Stomach (tissue), 9 donors: ENCODE measurements around the gene SORCS2. TPM values are rescaled to one million over a fixed set of nuclear protein-coding genes. Genes with fewer than 3 reads are reported as not detected.
A peak's percentile ranks its signal among the peaks of the same experiment; 100 is the strongest.

Experiments used
- DNase-seq, 2 donors: peaks; one replicate each; pipeline versions ENCODE4 v3.0.0 to v3.0.0-alpha.2; 2013 to 2019
- H3K27ac ChIP-seq, 5 donors: fragments of 200-600 bp in 4 of 5; sonication (generic) in 4 of 5; one replicate each; pipeline ENCODE4 v1.5.1; 2013 to 2019; ENCODE audit warnings: mild to moderate bottlenecking in 1 of 5, moderate library complexity in 1 of 5
- H3K27me3 ChIP-seq, 3 donors: fragments of 200-600 bp; sonication (generic); one replicate each; pipeline ENCODE4 v1.5.1; 2017 to 2019; ENCODE audit warnings: mixed run types in 1 of 3
- H3K36me3 ChIP-seq, 4 donors: fragments of 200-600 bp; sonication (generic); 1 replicate in 3 of 4; 2 replicates in 1 of 4; pipeline ENCODE4 v1.5.1; 2016 to 2019
- H3K4me1 ChIP-seq, 4 donors: fragments of 200-600 bp; sonication (generic); one replicate each; pipeline ENCODE4 v1.5.1; 2016 to 2019
- H3K4me3 ChIP-seq, 4 donors: fragments of 200-600 bp; sonication (generic) in 3 of 4; one replicate each; pipeline ENCODE4 v1.5.1; 2016 to 2019; ENCODE audit warnings: mild to moderate bottlenecking in 1 of 4
- H3K9me3 ChIP-seq, 4 donors: fragments of 200-600 bp; sonication (generic); one replicate each; pipeline ENCODE4 v1.5.1; 2016 to 2019
- CTCF ChIP-seq, 7 experiments: fragments of 450-650 bp in 4 of 7; fragments of 200-600 bp in 3 of 7; sonication (generic) in 3 of 7; IDR thresholded peaks; one replicate each; pipeline ENCODE4 v1.5.1; 2016 to 2019; ENCODE audit warnings: antibody characterized with exemption in 7 of 7, control low read depth in 2 of 7, mild to moderate bottlenecking in 1 of 7
- EP300 ChIP-seq: sonication (generic); formaldehyde crosslinking; IDR thresholded peaks from one replicate; pipeline ENCODE4 v1.6.1; 2017; ENCODE audit warnings: antibody characterized with exemption
- POLR2A ChIP-seq, 4 donors: fragments of 450-650 bp; IDR thresholded peaks; one replicate each; pipeline ENCODE4 v1.6.1; 2016; ENCODE audit warnings: antibody characterized with exemption in 4 of 4, control low read depth in 2 of 4, mild to moderate bottlenecking in 1 of 4, moderate library complexity in 1 of 4
- POLR2AphosphoS5 ChIP-seq, 3 donors: sonication (generic); formaldehyde crosslinking; IDR thresholded peaks; one replicate each; pipeline ENCODE4 v1.6.1; 2016; ENCODE audit warnings: antibody characterized with exemption in 3 of 3
- WGBS, 5 donors: extraction: QIAGEN DNeasy Blood & Tissue Kit in 3 of 5; methylation state at CpG; one replicate each; pipeline versions ENCODE4 v1.1.5 to v1.1.7; 2013 to 2018; 5-methylcytosine and 5-hydroxymethylcytosine counted together
- intact Hi-C: fragments of 100-400 bp; cut with DNase I; formaldehyde crosslinking; loops from one replicate; pipeline ENCODE4 v1.15.1; 2023; ENCODE audit warnings: low total_unique reads
- polyA plus RNA-seq, 3 donors: library from polyadenylated mRNA; stranded (reverse); fragments of 200-250 nt; gene quantifications; one replicate each; pipeline ENCODE4 v1.2.3, GENCODE V29; 2013
- total RNA-seq, 5 donors: library from RNA; depleted of rRNA; stranded (reverse); fragments of >200 nt; gene quantifications; one replicate each; pipeline versions ENCODE4 v1.1.0 to v1.2.3, GENCODE V29; 2014 to 2016
- donor health status: healthy with polysubstance abuse.
- donor health status: Bipolar disorder and iron deficiency.
- donor health status: healthy.

SORCS2 gene
- total and polyA plus RNA-seq, 8 donors, result under 0.01 to 13.0 (median 0.50) TPM; not detected in 1

DNA sequence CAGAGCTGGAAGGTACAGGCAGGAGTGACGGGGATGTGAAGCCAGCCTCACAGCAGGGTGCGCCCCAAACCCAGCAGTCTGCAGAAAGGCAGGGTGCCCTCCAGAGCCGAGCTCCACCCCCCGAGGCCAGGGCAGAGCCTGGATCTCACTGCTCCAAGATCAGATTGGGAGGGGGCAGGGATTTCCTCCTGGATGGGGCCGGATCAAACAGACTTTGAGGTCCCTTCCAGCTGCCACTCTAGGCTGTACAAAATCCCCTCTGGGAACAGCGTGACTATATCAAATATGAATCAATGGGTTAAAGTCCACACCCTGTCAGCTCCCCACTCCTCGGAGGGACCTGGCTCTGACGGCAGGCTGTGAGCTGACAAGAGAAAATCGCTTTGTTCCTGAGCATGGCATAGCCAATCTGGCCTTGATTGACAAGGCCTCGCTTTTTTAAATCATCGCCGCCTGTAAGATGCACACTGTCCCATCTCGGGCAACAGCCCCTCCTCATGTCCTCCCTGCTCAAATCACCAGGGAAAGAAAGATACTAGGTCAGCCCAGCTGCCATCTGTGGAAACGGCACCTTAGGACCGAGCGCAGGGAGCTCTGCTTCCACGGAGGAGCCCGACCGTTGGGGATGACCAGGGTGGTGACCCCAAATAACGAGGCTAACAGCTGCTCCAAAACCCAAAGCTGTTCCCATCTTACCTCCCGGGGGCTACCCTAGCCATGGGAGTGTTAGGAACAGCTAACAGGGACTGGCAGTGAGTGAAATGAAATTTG lies 202.5 kb downstream of the SORCS2 start:
- intact Hi-C loops, result no loop called here
- DNase-seq, result peak; percentile 23 to 44
- no peaks in the 10 kb centered on the region for H3K36me3 ChIP-seq
- H3K9me3 ChIP-seq, result no peaks in the 10 kb centered on the region
- H3K27me3 ChIP-seq, result peaks cover 0 to 65% (median 7%) of the 10 kb centered on the region in 3 donors
- no peak overlapping the region for H3K4me3 ChIP-seq
- TF ChIP-seq CTCF (IDR thresholded peaks at IDR 0.05) (no peak), EP300 (no peak), POLR2A (IDR thresholded peaks at IDR 0.05) (no peak), POLR2AphosphoS5 (IDR thresholded peaks at IDR 0.05) (no peak)
- 50 to 73% (median 54%) methylated on average over 18 to 21 of the region's 21 CpGs for WGBS, 5 donors
- no peak overlapping the region for H3K27ac ChIP-seq
- H3K4me1 ChIP-seq, result peaks cover 0 to 15% (median 7%) of the 10 kb centered on the region in 4 donors

GRCh38 chr4:7395645-7396044 lies 203.3 kb downstream of the SORCS2 start:
- TF ChIP-seq EP300, result no peak
- no peak for TF ChIP-seq POLR2AphosphoS5 (IDR thresholded peaks at IDR 0.05)
- no peak for TF ChIP-seq CTCF (IDR thresholded peaks at IDR 0.05)
- no peak for TF ChIP-seq POLR2A (IDR thresholded peaks at IDR 0.05)
- WGBS, 5 donors, result 67 to 81% (median 78%) methylated on average over 8 of the region's 8 CpGs
- DNase-seq, result peak in 1 of 2 donors; percentile 5
- Histone ChIP-seq H3K36me3 (no peaks in the 10 kb centered on the region), H3K4me3 (no peak overlapping the region), H3K27ac (no peak overlapping the region), H3K27me3 (peaks cover 0 to 65% (median 7%) of the 10 kb centered on the region in 3 donors), H3K4me1 (peaks cover 0 to 15% (median 7%) of the 10 kb centered on the region in 4 donors), H3K9me3 (no peaks in the 10 kb centered on the region)
- intact Hi-C loops, result no loop called here

DNA sequence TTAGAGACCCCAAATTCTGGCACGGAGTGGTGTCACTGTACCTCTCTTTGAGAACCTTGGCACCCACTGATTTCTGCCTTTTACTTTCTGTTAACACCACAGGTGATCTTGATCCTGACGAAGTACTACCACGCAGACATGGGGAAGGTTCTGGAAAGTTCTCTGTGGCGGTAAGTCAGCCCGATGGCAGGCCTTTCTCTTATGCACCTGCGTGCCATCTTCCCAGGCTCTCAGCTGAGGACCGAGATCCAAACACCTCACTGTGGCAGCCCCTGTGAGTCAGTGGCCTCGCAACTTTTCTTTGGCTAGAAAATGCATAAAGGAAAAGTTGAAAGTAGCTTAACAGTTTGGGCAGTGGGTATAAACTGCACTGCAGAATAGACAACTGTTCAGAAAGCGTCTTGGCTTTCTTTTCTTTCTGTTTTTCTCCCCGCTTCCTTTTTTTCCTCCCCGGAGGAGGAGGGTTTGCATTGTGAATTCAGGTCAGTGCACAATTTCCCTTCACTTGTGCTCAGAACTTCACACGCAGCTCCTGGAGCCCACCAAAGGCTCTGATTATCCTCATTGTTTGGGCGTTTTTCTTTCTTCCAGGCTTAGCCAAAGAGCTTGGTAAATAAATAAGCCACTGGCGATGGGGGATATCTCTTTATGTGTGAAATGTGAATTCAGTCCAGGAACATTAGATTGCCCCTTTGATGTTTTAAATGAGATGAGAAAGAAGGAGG lies 204.0 kb downstream of the SORCS2 start:
- no peak for TF ChIP-seq POLR2AphosphoS5 (IDR thresholded peaks at IDR 0.05)
- no peak for TF ChIP-seq CTCF (IDR thresholded peaks at IDR 0.05)
- no peak for TF ChIP-seq POLR2A (IDR thresholded peaks at IDR 0.05)
- TF ChIP-seq EP300, result no peak
- intact Hi-C loops, result no loop called here
- Histone ChIP-seq H3K27ac (no peak overlapping the region), H3K4me3 (no peak overlapping the region), H3K9me3 (no peaks in the 10 kb centered on the region), H3K36me3 (no peaks in the 10 kb centered on the region), H3K4me1 (peaks cover 0 to 15% (median 7%) of the 10 kb centered on the region in 4 donors), H3K27me3 (peaks cover 0 to 59% (median 2%) of the 10 kb centered on the region in 3 donors)
- WGBS, 5 donors, result 76 to 83% (median 80%) methylated on average over 14 of the region's 14 CpGs
- no peak for DNase-seq

DNA sequence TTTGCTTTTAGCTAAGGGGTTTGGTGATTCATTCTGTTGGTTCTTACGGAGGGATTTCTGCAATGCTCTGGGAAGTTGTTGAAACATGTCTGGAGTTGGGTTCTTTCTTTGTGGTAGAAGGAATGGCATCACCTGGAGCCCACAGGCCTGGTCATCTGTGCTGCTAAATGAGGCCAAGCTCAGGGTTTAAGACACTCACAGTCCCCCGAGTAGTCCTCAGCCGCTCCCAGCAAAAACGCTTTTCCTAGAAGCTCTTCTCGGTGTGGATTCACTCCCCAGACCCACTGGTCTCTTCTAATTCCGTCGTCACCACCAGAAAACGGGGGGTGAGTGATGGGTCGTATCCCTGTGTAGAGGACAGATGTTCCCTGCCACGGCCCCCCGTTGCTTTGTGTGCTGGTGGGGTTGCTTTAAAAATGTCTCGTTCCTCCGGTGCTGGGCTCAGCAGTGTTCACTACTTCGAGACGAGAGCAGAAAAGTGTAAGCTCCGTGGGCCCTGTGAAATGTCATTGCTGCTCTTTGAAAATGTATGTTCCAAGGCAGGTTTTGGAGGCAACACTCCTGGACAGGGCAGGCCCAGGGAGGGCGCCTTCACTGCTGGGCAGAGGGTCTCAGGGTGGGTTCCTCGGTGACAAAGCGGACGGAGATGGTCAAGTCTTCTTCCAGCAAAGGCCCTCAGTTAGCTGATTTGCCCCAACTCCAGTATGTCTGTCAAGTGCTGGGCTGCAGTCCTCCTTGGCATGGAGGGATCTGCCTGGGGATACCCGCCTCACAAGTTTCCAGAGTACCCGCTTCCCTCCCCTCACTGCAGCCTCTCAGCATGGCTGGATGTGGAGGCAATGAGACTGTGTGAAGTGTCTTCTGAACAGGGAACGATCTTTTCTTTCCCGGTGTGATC lies 205.1 kb downstream of the SORCS2 start:
- H3K9me3 ChIP-seq, result no peaks in the 10 kb centered on the region
- H3K27ac ChIP-seq, result no peak overlapping the region
- DNase-seq, result no peak
- 70 to 79% (median 77%) methylated on average over 18 to 24 of the region's 24 CpGs for WGBS, 5 donors
- H3K27me3 ChIP-seq, result peaks cover 0 to 48% (median 0%) of the 10 kb centered on the region in 3 donors
- no peak overlapping the region for H3K4me3 ChIP-seq
- TF ChIP-seq POLR2AphosphoS5 (IDR thresholded peaks at IDR 0.05) (no peak), CTCF (IDR thresholded peaks at IDR 0.05) (no peak), EP300 (no peak), POLR2A (IDR thresholded peaks at IDR 0.05) (no peak)
- no peaks in the 10 kb centered on the region for H3K36me3 ChIP-seq
- intact Hi-C loops, result no loop called here
- peaks cover 0 to 18% (median 12%) of the 10 kb centered on the region in 4 donors for H3K4me1 ChIP-seq
